HTERT RPE-1 (cell line): Measurements from ENCODE around the gene TTLL11.

Experiments
- in situ Hi-C: fragments of 300-500 bp; cut with MboI; formaldehyde crosslinking; loops from 4 replicates; pipeline ENCODE4 v1.14.3; 2020; ENCODE audit warnings: low sequenced_read_pairs

TTLL11 gene

GRCh38 chr9:122110100-122110833 lies 17.2 kb upstream of the TTLL11 start:
- in situ Hi-C loops, result no loop called here

GRCh38 chr9:122109035-122109813 lies 16.1 kb upstream of the TTLL11 start:
- in situ Hi-C loops, result no loop called here

GRCh38 chr9:122107291-122107805 lies 14.2 kb upstream of the TTLL11 start:
- in situ Hi-C loops, result no loop called here

GRCh38 chr9:122106576-122106975 lies 13.5 kb upstream of the TTLL11 start:
- in situ Hi-C loops, result no loop called here

GRCh38 chr9:122103985-122104384 lies 10.9 kb upstream of the TTLL11 start:
- in situ Hi-C loops, result no loop called here

- in situ Hi-C loops, result no loop called here
These were observed 9.0 kb upstream of the TTLL11 start for GRCh38 chr9:122102156-122102555.

- in situ Hi-C loops, result no loop called here
These were observed 7.6 kb upstream of the TTLL11 start for GRCh38 chr9:122100756-122101155.

- in situ Hi-C loops, result no loop called here
These were observed 6.3 kb upstream of the TTLL11 start for GRCh38 chr9:122099271-122099869.

GRCh38 chr9:122097679-122098315 lies 4.7 kb upstream of the TTLL11 start:
- in situ Hi-C loops, result no loop called here

- in situ Hi-C loops, result no loop called here
These were observed 3.7 kb upstream of the TTLL11 start for GRCh38 chr9:122096620-122097415.

GRCh38 chr9:122095010-122095767 lies 2.1 kb upstream of the TTLL11 start:
- in situ Hi-C loops, result no loop called here

GRCh38 chr9:122091682-122092592 lies 1.2 kb downstream of the TTLL11 start:
- in situ Hi-C loops, result no loop called here

- in situ Hi-C loops, result no loop called here
These were observed 2.1 kb downstream of the TTLL11 start for GRCh38 chr9:122090981-122091380.

GRCh38 chr9:122090287-122090883 lies 2.7 kb downstream of the TTLL11 start:
- in situ Hi-C loops, result no loop called here

- in situ Hi-C loops, result no loop called here
These were observed 4.0 kb downstream of the TTLL11 start for GRCh38 chr9:122088880-122089706.

- in situ Hi-C loops, result no loop called here
These were observed 5.5 kb downstream of the TTLL11 start for GRCh38 chr9:122087406-122088200.

- in situ Hi-C loops, result no loop called here
These were observed 6.2 kb downstream of the TTLL11 start for GRCh38 chr9:122086873-122087272.
